Loucy (cell line): ENCODE results near the gene GABBR2.

Source experiments
- H2AFZ ChIP-seq: fragments of 200-600 bp; sonication (generic); 2 replicates; pipeline ENCODE4 v1.6.0; 2016; ENCODE audit warnings: antibody characterized with exemption, mild to moderate bottlenecking, low read length, moderate library complexity
- H3F3A ChIP-seq: fragments of 200-600 bp; 2 replicates; pipeline ENCODE4 v1.6.0; 2016; ENCODE audit warnings: antibody characterized with exemption, low read depth, mild to moderate bottlenecking
- H3K27me3 ChIP-seq: fragments of 200-600 bp; sonication (generic); 2 replicates; pipeline ENCODE4 v1.6.1; 2014; ENCODE audit warnings: low read length, mild to moderate bottlenecking; ENCODE audit not compliant: insufficient read depth, poor library complexity, severe bottlenecking
- H3K36me3 ChIP-seq: fragments of 200-600 bp; sonication (generic); 2 replicates; pipeline ENCODE4 v1.6.1; 2016; ENCODE audit warnings: low read length; ENCODE audit not compliant: insufficient read depth
- H3K4me1 ChIP-seq: fragments of 200-600 bp; sonication (generic); 2 replicates; pipeline ENCODE4 v1.5.1; 2014; ENCODE audit warnings: low read length, mild to moderate bottlenecking; ENCODE audit not compliant: insufficient read depth, poor library complexity, severe bottlenecking
- H3K4me2 ChIP-seq: fragments of 200-600 bp; sonication (generic); 2 replicates; pipeline ENCODE4 v1.6.0; 2014; ENCODE audit warnings: antibody characterized with exemption, low read length, low read depth, mild to moderate bottlenecking; ENCODE audit not compliant: poor library complexity, severe bottlenecking
- H3K4me3 ChIP-seq: fragments of 200-600 bp; sonication (generic); 2 replicates; pipeline ENCODE4 v1.5.1; 2014; ENCODE audit warnings: low read length, mild to moderate bottlenecking, mixed read lengths; ENCODE audit not compliant: poor library complexity, severe bottlenecking
- H3K79me2 ChIP-seq: fragments of 200-600 bp; sonication (generic); 2 replicates; pipeline ENCODE4 v1.6.1; 2014; ENCODE audit warnings: low read length; ENCODE audit not compliant: insufficient read depth
- H3K9ac ChIP-seq: fragments of 200-600 bp; sonication (generic); 2 replicates; pipeline ENCODE4 v1.6.0; 2014; ENCODE audit warnings: mild to moderate bottlenecking, low read depth, low read length, moderate library complexity; ENCODE audit not compliant: poor library complexity, severe bottlenecking
- H3K9me2 ChIP-seq: fragments of 200-600 bp; sonication (generic); replicated peaks from 2 replicates; pipeline ENCODE4 v1.6.1; 2016; ENCODE audit warnings: low read depth, low read length, mixed read lengths
- H3K9me3 ChIP-seq: fragments of 200-600 bp; sonication (generic); 2 replicates; pipeline ENCODE4 v1.6.1; 2014; ENCODE audit warnings: mild to moderate bottlenecking, antibody characterized with exemption, low read length, low read depth; ENCODE audit not compliant: insufficient read depth
- H4K20me1 ChIP-seq: fragments of 200-600 bp; sonication (generic); 2 replicates; pipeline ENCODE4 v1.6.0; 2014; ENCODE audit warnings: antibody characterized with exemption, low read length, mild to moderate bottlenecking; ENCODE audit not compliant: insufficient read depth, poor library complexity, severe bottlenecking
- CTCF ChIP-seq: fragments of 200-600 bp; sonication (generic); conservative IDR thresholded peaks from 2 replicates; pipeline ENCODE4 v1.5.1; 2014; ENCODE audit warnings: mild to moderate bottlenecking, antibody characterized with exemption, low read length
- EZH2phosphoT487 ChIP-seq: fragments of 200-600 bp; IDR thresholded peaks from 2 replicates; pipeline ENCODE4 v1.6.1; 2018; ENCODE audit warnings: antibody characterized with exemption, mild to moderate bottlenecking, moderate library complexity, borderline replicate concordance

Gene GABBR2

GRCh38 chr9:98576859-98577258 is 131.9 kb downstream of the GABBR2 start:
- no peak overlapping the region for H2AFZ ChIP-seq
- no peaks in the 10 kb centered on the region for H3F3A ChIP-seq
- H3K9me3 ChIP-seq = no peaks in the 10 kb centered on the region
- TF ChIP-seq CTCF (no peak), EZH2phosphoT487 (no peak)
- H3K27me3 ChIP-seq = no peaks in the 10 kb centered on the region
- no peaks in the 10 kb centered on the region for H3K36me3 ChIP-seq
- no peak overlapping the region for H3K4me2 ChIP-seq
- peaks cover 15% of the 10 kb centered on the region for H3K4me1 ChIP-seq
- H3K9me2 ChIP-seq = no peaks in the 10 kb centered on the region
- no peak overlapping the region for H3K4me3 ChIP-seq
- H3K79me2 ChIP-seq = no peaks in the 10 kb centered on the region
- H4K20me1 ChIP-seq = no peaks in the 10 kb centered on the region
- H3K9ac ChIP-seq = no peak overlapping the region

GRCh38 chr9:98576354-98576753 is 132.4 kb downstream of the GABBR2 start:
- H3K9ac ChIP-seq = no peak overlapping the region

GRCh38 chr9:98575379-98576346 is 133.1 kb downstream of the GABBR2 start:
- Histone ChIP-seq H3K4me2 (peak overlapping the region; percentile 63), H3F3A (no peaks in the 10 kb centered on the region)

More at GRCh38 chr9:98576354-98576753, 132.4 kb downstream of the GABBR2 start:
- Histone ChIP-seq H3K4me3 (peak overlapping the region; percentile 49), H3K4me1 (peaks cover 15% of the 10 kb centered on the region), H3K9me3 (no peaks in the 10 kb centered on the region), H3K4me2 (peak overlapping the region; percentile 63), H3K27me3 (no peaks in the 10 kb centered on the region), H3K36me3 (no peaks in the 10 kb centered on the region), H2AFZ (no peak overlapping the region), H3F3A (no peaks in the 10 kb centered on the region), H3K9me2 (no peaks in the 10 kb centered on the region), H4K20me1 (no peaks in the 10 kb centered on the region), H3K79me2 (no peaks in the 10 kb centered on the region)
- TF ChIP-seq EZH2phosphoT487 (no peak), CTCF (no peak)

More at GRCh38 chr9:98575379-98576346, 133.1 kb downstream of the GABBR2 start:
- H3K9me3 ChIP-seq = no peaks in the 10 kb centered on the region
- H3K4me3 ChIP-seq = peak overlapping the region; percentile 49
- no peaks in the 10 kb centered on the region for H3K36me3 ChIP-seq
- no peaks in the 10 kb centered on the region for H3K79me2 ChIP-seq
- no peaks in the 10 kb centered on the region for H3K27me3 ChIP-seq
- H4K20me1 ChIP-seq = no peaks in the 10 kb centered on the region
- H2AFZ ChIP-seq = no peak overlapping the region
- TF ChIP-seq EZH2phosphoT487 (no peak), CTCF (no peak)
- H3K9me2 ChIP-seq = no peaks in the 10 kb centered on the region
- peaks cover 15% of the 10 kb centered on the region for H3K4me1 ChIP-seq
- H3K9ac ChIP-seq = no peak overlapping the region
